IMR-90 (cell line): Measurements from ENCODE around the gene ERMAP. TPM values are rescaled to one million over a fixed set of nuclear protein-coding genes. Genes with fewer than 3 reads are reported as not detected.

ENCODE experiments used
- ATAC-seq: fragments of 200-7000 bp; cut with Tn5 transposase; 2 replicates; pipeline ENCODE4 v1.9.1; 2020; ENCODE audit warnings: low read depth, mild to moderate bottlenecking, moderate library complexity
- BruUV-seq: library from RNA; stranded (reverse); fragments of 400-500 nt; replicated peaks from 2 replicates; lab custom pipeline; 2021; lab: Mats Ljungman, UMichigan
- CTCF ChIA-PET: fragments of 300-600 bp; formaldehyde crosslinking; extraction: SDS; loops from one replicate; lab custom pipeline; 2021; ENCODE audit warnings: antibody characterized with exemption; lab: Yijun Ruan, JAX
- POLR2A ChIA-PET: fragments of 300-600 bp; sonication (Branson Sonifier 250); formaldehyde crosslinking; loops from one replicate; lab custom pipeline; 2022; ENCODE audit warnings: antibody characterized with exemption; ENCODE audit not compliant: unreplicated experiment; lab: Charles Lee
- DNase-seq: peaks from one replicate; pipeline ENCODE4 v3.0.0; 2013
- H2AFZ ChIP-seq: replicated peaks from 2 replicates; pipeline ENCODE3; 2013; ENCODE audit warnings: low read length, mild to moderate bottlenecking; ENCODE audit not compliant: poor library complexity
- H2AK5ac ChIP-seq: 2 replicates; pipeline ENCODE4 v1.6.1; 2013; ENCODE audit warnings: low read depth, low read length, inconsistent platforms
- H2AK9ac ChIP-seq: replicated peaks from 2 replicates; pipeline ENCODE3; 2013; ENCODE audit warnings: mild to moderate bottlenecking, low read depth, low read length, moderate library complexity; ENCODE audit not compliant: poor library complexity
- H2BK120ac ChIP-seq: 2 replicates; pipeline ENCODE4 v1.6.1; 2013; ENCODE audit warnings: low read depth, low read length, inconsistent platforms
- H2BK15ac ChIP-seq: 3 replicates; pipeline ENCODE4 v1.6.1; 2013; ENCODE audit warnings: low read depth, low read length, inconsistent platforms
- H2BK20ac ChIP-seq: 2 replicates; pipeline ENCODE4 v1.6.1; 2013; ENCODE audit warnings: low read depth, mild to moderate bottlenecking, inconsistent platforms, low read length, moderate library complexity
- H2BK5ac ChIP-seq: 2 replicates; pipeline ENCODE4 v1.6.1; 2013; ENCODE audit warnings: mild to moderate bottlenecking, low read depth, low read length, inconsistent platforms; ENCODE audit not compliant: poor library complexity, severe bottlenecking
- H3K14ac ChIP-seq: replicated peaks from 2 replicates; pipeline ENCODE4 v1.6.1; 2013; ENCODE audit warnings: low read depth, low read length, inconsistent platforms
- H3K18ac ChIP-seq: 2 replicates; pipeline ENCODE4 v1.6.1; 2013; ENCODE audit warnings: low read depth, low read length, control low read depth
- H3K23ac ChIP-seq: 2 replicates; pipeline ENCODE4 v1.6.1; 2013; ENCODE audit warnings: low read depth, low read length, inconsistent platforms
- H3K27ac ChIP-seq: 2 replicates; pipeline ENCODE4 v1.5.1; 2013; ENCODE audit warnings: mild to moderate bottlenecking, control low read depth, low read length; ENCODE audit not compliant: insufficient read depth
- H3K27me3 ChIP-seq: 2 replicates; pipeline ENCODE4 v1.6.1; 2013; ENCODE audit warnings: low read length; ENCODE audit not compliant: control insufficient read depth, insufficient read depth
- H3K36me3 ChIP-seq: 2 replicates; pipeline ENCODE4 v1.6.1; 2013; ENCODE audit warnings: low read length, mixed read lengths; ENCODE audit not compliant: control insufficient read depth, insufficient read depth
- H3K4ac ChIP-seq: 2 replicates; pipeline ENCODE4 v1.6.1; 2013; ENCODE audit warnings: low read depth, low read length, inconsistent platforms
- H3K4me1 ChIP-seq: 2 replicates; pipeline ENCODE4 v1.6.1; 2013; ENCODE audit warnings: low read length, mixed read lengths; ENCODE audit not compliant: control insufficient read depth, insufficient read depth
- H3K4me2 ChIP-seq: 2 replicates; pipeline ENCODE4 v1.6.1; 2013; ENCODE audit warnings: low read depth, mild to moderate bottlenecking, control low read depth, low read length, moderate library complexity
- H3K4me3 ChIP-seq: 2 replicates; pipeline ENCODE4 v1.5.1; 2013; ENCODE audit warnings: low read depth, mild to moderate bottlenecking, control low read depth, low read length, moderate library complexity; ENCODE audit not compliant: insufficient read depth
- H3K56ac ChIP-seq: 2 replicates; pipeline ENCODE4 v1.6.1; 2013; ENCODE audit warnings: low read length, inconsistent platforms; ENCODE audit not compliant: insufficient read depth; ENCODE audit errors: extremely low read depth
- H3K79me1 ChIP-seq, 2 experiments: 2 replicates each; pipeline ENCODE4 v1.6.1; 2013; ENCODE audit warnings: low read length in 2 of 2, inconsistent platforms in 1 of 2, low read depth in 1 of 2
- H3K9ac ChIP-seq: 2 replicates; pipeline ENCODE4 v1.6.1; 2013; ENCODE audit warnings: low read depth, low read length, control low read depth
- H3K9me1 ChIP-seq: 2 replicates; pipeline ENCODE4 v1.6.1; 2013; ENCODE audit warnings: low read length, inconsistent platforms; ENCODE audit not compliant: insufficient read depth
- H3K9me3 ChIP-seq: 2 replicates; pipeline ENCODE4 v1.6.1; 2013; ENCODE audit warnings: low read length; ENCODE audit not compliant: control insufficient read depth, insufficient read depth
- H4K20me1 ChIP-seq: 2 replicates; pipeline ENCODE4 v1.6.1; 2013; ENCODE audit warnings: low read length, inconsistent platforms; ENCODE audit not compliant: insufficient read depth
- H4K5ac ChIP-seq: 2 replicates; pipeline ENCODE4 v1.6.1; 2013; ENCODE audit warnings: mild to moderate bottlenecking, low read depth, low read length, control low read depth
- H4K8ac ChIP-seq, 2 experiments: 2 replicates each; pipeline ENCODE4 v1.6.1; 2013; ENCODE audit warnings: low read depth in 2 of 2, low read length in 2 of 2, control low read depth in 1 of 2, inconsistent platforms in 1 of 2
- H4K91ac ChIP-seq: 2 replicates; pipeline ENCODE4 v1.6.1; 2013; ENCODE audit warnings: low read depth, low read length, inconsistent platforms; ENCODE audit not compliant: insufficient read depth
- BHLHE40 ChIP-seq: fragments of 150-350 bp; IDR thresholded peaks from 2 replicates; pipeline ENCODE4 v1.6.1; 2016; ENCODE audit warnings: mild to moderate bottlenecking, low read depth, low read length
- CHD1 ChIP-seq: IDR thresholded peaks from 2 replicates; pipeline ENCODE4 v1.6.1; 2012; ENCODE audit warnings: low read depth, low read length, improper control_type of control experiment
- MAZ ChIP-seq: IDR thresholded peaks from 2 replicates; pipeline ENCODE4 v1.6.1; 2012; ENCODE audit warnings: low read depth, mild to moderate bottlenecking, low read length, improper control_type of control experiment, moderate library complexity, borderline replicate concordance
- RAD21 ChIP-seq: IDR thresholded peaks from 2 replicates; pipeline ENCODE4 v1.6.1; 2012; ENCODE audit warnings: low read length, improper control_type of control experiment
- SMC3 ChIP-seq: fragments of 150-350 bp; IDR thresholded peaks from 2 replicates; pipeline ENCODE4 v1.6.1; 2016; ENCODE audit warnings: low read depth, mild to moderate bottlenecking, antibody characterized with exemption, low read length, moderate library complexity
- WGBS, 2 experiments: methylation state at CpG; one replicate each; pipeline versions ENCODE4 v1.1.5 to v1.1.7; 2013; ENCODE audit warnings: missing lambda C conversion rate in 2 of 2; ENCODE audit not compliant: insufficient read length in 1 of 2; ENCODE audit errors: extremely low coverage in 2 of 2; 5-methylcytosine and 5-hydroxymethylcytosine counted together
- dilution Hi-C: fragments of 300-500 bp; cut with HindIII; formaldehyde crosslinking; loops from one replicate; pipeline ENCODE4 v1.14.3; 2018; ENCODE audit warnings: low sequenced_read_pairs; ENCODE audit not compliant: unreplicated experiment
- in situ Hi-C: fragments of 300-500 bp; cut with MboI; formaldehyde crosslinking; loops from 3 replicates; pipeline ENCODE4 v1.14.3; 2019; ENCODE audit warnings: low sequenced_read_pairs, inconsistent platforms, mixed read lengths
- intact Hi-C: fragments of 100-400 bp; cut with micrococcal nuclease; formaldehyde crosslinking; loops from 2 replicates; pipeline ENCODE4 v1.10.0; 2022
- polyA plus RNA-seq, 3 experiments: library from polyadenylated mRNA; depleted of rRNA; stranded (reverse); fragments of >200 nt; gene quantifications; 2 replicates each; pipeline ENCODE4 v1.2.3, GENCODE V29; 2012; ENCODE audit warnings: low replicate concordance in 1 of 3
- total RNA-seq: library from RNA; depleted of rRNA; stranded (reverse); fragments of >200 nt; gene quantifications from 2 replicates; pipeline ENCODE4 v1.2.3, GENCODE V29; 2012

ERMAP gene
- total and polyA plus RNA-seq, 2 of the 4 experiments (the other 2 are of a cell fraction), result 5.0 to 7.2 TPM

GRCh38 chr1:42825036-42825851, 8.3 kb downstream of the ERMAP start:
- Histone ChIP-seq H3K4me2 (no peak overlapping the region), H3K14ac (no peak overlapping the region), H4K91ac (no peak overlapping the region), H3K4me3 (no peak overlapping the region), H3K18ac (no peak overlapping the region; the same call in 1 of the 2 replicates), H3K9ac (no peak overlapping the region), H3K27me3 (no peaks in the 10 kb centered on the region), H3K9me1 (no peaks in the 10 kb centered on the region), H2AK9ac (no peak overlapping the region), H2BK5ac (no peak overlapping the region), H2BK120ac (no peak overlapping the region), H4K20me1 (no peaks in the 10 kb centered on the region), H3K36me3 (peaks cover 4% of the 10 kb centered on the region; the same call in 1 of the 2 replicates), H2BK15ac (no peak overlapping the region), H3K79me1 (peaks cover 4 to 9% of the 10 kb centered on the region in 2 experiments; a peak in 3 of 4 replicates), H4K5ac (no peak overlapping the region), H2BK20ac (no peak overlapping the region), H3K27ac (no peak overlapping the region), H4K8ac (no peak overlapping the region), H3K23ac (no peak overlapping the region), H2AFZ (no peak overlapping the region), H3K9me3 (no peaks in the 10 kb centered on the region), H2AK5ac (no peak overlapping the region), H3K56ac (no peak overlapping the region), H3K4ac (no peak overlapping the region), H3K4me1 (no peaks in the 10 kb centered on the region)
- in situ Hi-C loops, result no loop called here
- intact Hi-C loops, result no loop called here
- POLR2A ChIA-PET, result no interaction called here
- TF ChIP-seq BHLHE40, result no peak
- TF ChIP-seq CHD1, result no peak
- TF ChIP-seq RAD21, result no peak
- no peak for TF ChIP-seq SMC3
- TF ChIP-seq MAZ, result no peak
- WGBS, 2 experiments, result 92% methylated on average over 2 of the region's 10 CpGs; no CpG with 5 or more reads in 1 of the 2 experiments
- dilution Hi-C loops, result no loop called here
- BruUV-seq, result no TSS peak
- CTCF ChIA-PET, result no interaction called here
- ATAC-seq (no peak), DNase-seq (no peak)
